Upper lobe of left lung (tissue), 6 donors: ENCODE data around the gene KMT2E. TPM values are rescaled to one million over a fixed set of nuclear protein-coding genes. Genes with fewer than 3 reads are reported as not detected.

Source experiments
- ATAC-seq, 2 donors: fragments of 200-7000 bp; cut with Tn5 transposase; one replicate each; pipeline ENCODE4 v1.9.1; 2022; ENCODE audit warnings: mild to moderate bottlenecking in 2 of 2, moderate library complexity in 2 of 2; ENCODE audit not compliant: low FRiP score in 2 of 2
- DNase-seq, 2 donors: peaks; one replicate each; pipeline ENCODE4 v3.0.0-alpha.2; 2019 to 2020
- H3K27ac ChIP-seq, 4 donors: fragments of 200-600 bp; sonication (generic); one replicate each; pipeline ENCODE4 v1.5.1; 2016 to 2019
- H3K27me3 ChIP-seq, 4 donors: fragments of 200-600 bp; sonication (generic); one replicate each; pipeline ENCODE4 v1.5.1; 2017 to 2019
- H3K36me3 ChIP-seq, 4 donors: fragments of 200-600 bp; sonication (generic); one replicate each; pipeline ENCODE4 v1.5.1; 2016 to 2019
- H3K4me1 ChIP-seq, 4 donors: fragments of 200-600 bp; sonication (generic); one replicate each; pipeline ENCODE4 v1.5.1; 2018 to 2019
- H3K4me3 ChIP-seq, 4 donors: fragments of 200-600 bp; sonication (generic); one replicate each; pipeline ENCODE4 v1.5.1; 2017 to 2019; ENCODE audit warnings: mild to moderate bottlenecking in 2 of 4, moderate library complexity in 1 of 4
- H3K9me3 ChIP-seq, 4 donors: fragments of 200-600 bp; sonication (generic); one replicate each; pipeline ENCODE4 v1.5.1; 2018 to 2019
- EP300 ChIP-seq, 4 donors: sonication (generic); formaldehyde crosslinking; IDR thresholded peaks; one replicate each; pipeline ENCODE4 v1.5.1; 2017; ENCODE audit warnings: antibody characterized with exemption in 4 of 4, control low read depth in 2 of 4
- POLR2A ChIP-seq, 4 donors: fragments of 450-650 bp; IDR thresholded peaks; one replicate each; pipeline ENCODE4 v1.5.1; 2016 to 2017; ENCODE audit warnings: antibody characterized with exemption in 4 of 4, mild to moderate bottlenecking in 2 of 4
- POLR2AphosphoS5 ChIP-seq, 2 donors: sonication (generic); formaldehyde crosslinking; IDR thresholded peaks; one replicate each; pipeline ENCODE4 v1.5.1; 2017; ENCODE audit warnings: antibody characterized with exemption in 2 of 2
- WGBS, 2 donors: methylation state at CpG; one replicate each; pipeline ENCODE4 v1.1.5; 2017 to 2018; 5-methylcytosine and 5-hydroxymethylcytosine counted together
- total RNA-seq, 6 donors: library from RNA; depleted of rRNA in 4 of 6; stranded (reverse); fragments of >200 nt in 4 of 6; gene quantifications; one replicate each; pipeline versions ENCODE4 v1.1.0 to v1.2.1, GENCODE V29; 2016 to 2021
- TF ChIP-seq, protein P1 (sequence below), 6 experiments: fragments of 450-650 bp in 4 of 6; fragments of 200-600 bp in 2 of 6; sonication (generic) in 2 of 6; IDR thresholded peaks; one replicate each; pipeline ENCODE4 v1.5.1; 2016 to 2019; ENCODE audit warnings: antibody characterized with exemption in 6 of 6
- donor health status: DM: no; HTN: no; CAD: no; lungs with moderate emphysema.
- donor health status: DM: no; HTN: yes; CAD: no; lungs with severe emphysema.

Gene KMT2E
- total RNA-seq, 6 donors from 2014 or later = 77.3 to 182 (median 105) TPM

DNA sequence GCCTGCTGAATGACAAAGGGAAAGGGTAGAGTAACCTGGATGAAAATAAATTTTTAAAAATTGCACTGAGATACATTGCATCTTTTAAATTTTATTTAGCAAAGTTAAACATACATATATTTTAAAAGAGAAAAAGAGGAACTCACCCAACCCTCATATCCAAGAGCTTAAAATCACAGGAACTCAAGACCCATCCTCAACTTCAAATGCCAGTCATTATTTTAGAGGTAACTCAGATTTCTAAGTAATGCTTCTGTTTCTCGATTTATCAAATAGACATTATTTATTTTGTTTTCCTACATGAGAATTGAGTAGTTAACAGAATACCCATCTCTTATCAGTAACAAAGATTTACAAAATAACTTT is 32.4 kb upstream of the KMT2E start:
- TF ChIP-seq, protein P1, sequence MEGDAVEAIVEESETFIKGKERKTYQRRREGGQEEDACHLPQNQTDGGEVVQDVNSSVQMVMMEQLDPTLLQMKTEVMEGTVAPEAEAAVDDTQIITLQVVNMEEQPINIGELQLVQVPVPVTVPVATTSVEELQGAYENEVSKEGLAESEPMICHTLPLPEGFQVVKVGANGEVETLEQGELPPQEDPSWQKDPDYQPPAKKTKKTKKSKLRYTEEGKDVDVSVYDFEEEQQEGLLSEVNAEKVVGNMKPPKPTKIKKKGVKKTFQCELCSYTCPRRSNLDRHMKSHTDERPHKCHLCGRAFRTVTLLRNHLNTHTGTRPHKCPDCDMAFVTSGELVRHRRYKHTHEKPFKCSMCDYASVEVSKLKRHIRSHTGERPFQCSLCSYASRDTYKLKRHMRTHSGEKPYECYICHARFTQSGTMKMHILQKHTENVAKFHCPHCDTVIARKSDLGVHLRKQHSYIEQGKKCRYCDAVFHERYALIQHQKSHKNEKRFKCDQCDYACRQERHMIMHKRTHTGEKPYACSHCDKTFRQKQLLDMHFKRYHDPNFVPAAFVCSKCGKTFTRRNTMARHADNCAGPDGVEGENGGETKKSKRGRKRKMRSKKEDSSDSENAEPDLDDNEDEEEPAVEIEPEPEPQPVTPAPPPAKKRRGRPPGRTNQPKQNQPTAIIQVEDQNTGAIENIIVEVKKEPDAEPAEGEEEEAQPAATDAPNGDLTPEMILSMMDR (IDR thresholded peaks at IDR 0.05) = no peak
- TF ChIP-seq POLR2AphosphoS5 (IDR thresholded peaks at IDR 0.05) = no peak
- TF ChIP-seq EP300 (IDR thresholded peaks at IDR 0.05) = no peak
- TF ChIP-seq POLR2A (IDR thresholded peaks at IDR 0.05) = no peak
- DNase-seq (no peak), ATAC-seq (no peak)
- peak overlapping the region in 3 of 4 donors; percentile 97 to 99 (median 97) for H3K27ac ChIP-seq
- H3K4me3 ChIP-seq = no peak overlapping the region
- WGBS, 2 donors = 35 to 64% methylated on average over 1 of the region's 1 CpG
- H3K36me3 ChIP-seq = no peaks in the 10 kb centered on the region
- H3K9me3 ChIP-seq = no peaks in the 10 kb centered on the region
- peaks cover 68 to 81% (median 69%) of the 10 kb centered on the region in 4 donors for H3K4me1 ChIP-seq
- H3K27me3 ChIP-seq = no peaks in the 10 kb centered on the region

DNA sequence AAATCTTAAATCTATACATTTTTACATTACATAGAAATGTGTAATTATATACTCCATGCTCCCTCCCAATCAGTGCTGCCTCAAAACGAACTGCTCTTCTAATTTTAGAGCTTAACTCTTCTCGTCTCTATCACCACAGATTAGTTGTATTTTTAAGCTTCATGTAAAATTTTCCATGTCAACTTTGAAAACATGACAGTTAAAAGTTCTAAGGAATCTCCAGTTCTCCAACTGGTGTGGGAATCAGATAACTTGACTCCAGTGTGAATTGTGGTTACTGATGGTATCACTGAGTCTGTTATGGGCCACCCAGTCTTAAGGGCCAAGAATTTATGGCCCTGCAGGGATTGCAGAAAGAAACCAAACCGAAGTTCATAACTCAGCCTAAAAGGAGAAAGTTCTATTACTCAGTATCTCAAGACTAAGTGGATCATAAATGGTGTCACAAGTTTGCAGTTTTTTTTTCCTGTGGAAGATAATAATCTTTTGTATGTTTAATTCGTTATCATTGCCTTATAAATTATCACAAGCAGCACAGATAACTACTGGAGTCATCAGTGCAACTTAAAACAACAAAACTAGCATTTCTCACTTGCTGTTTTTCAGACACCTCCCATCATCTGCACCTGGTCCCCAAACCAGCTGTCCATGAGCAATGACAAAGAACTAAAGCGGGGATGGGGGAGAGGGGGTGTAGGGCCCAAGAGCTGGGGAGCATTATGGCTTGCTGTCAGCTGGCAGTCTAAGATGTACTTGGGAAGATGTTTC is 31.5 kb upstream of the KMT2E start:
- ATAC-seq = no peak
- H3K4me1 ChIP-seq = peaks cover 63 to 80% (median 64%) of the 10 kb centered on the region in 4 donors
- H3K27ac ChIP-seq = peak overlapping the region; percentile 95 to 99 (median 97)
- H3K4me3 ChIP-seq = peak overlapping the region in 2 of 4 donors; percentile 53 to 54
- H3K27me3 ChIP-seq = no peaks in the 10 kb centered on the region
- no peak for DNase-seq
- no peaks in the 10 kb centered on the region for H3K9me3 ChIP-seq
- 46 to 47% methylated on average over 5 of the region's 5 CpGs for WGBS, 2 donors
- no peaks in the 10 kb centered on the region for H3K36me3 ChIP-seq
- TF ChIP-seq POLR2AphosphoS5 (IDR thresholded peaks at IDR 0.05) = no peak
- TF ChIP-seq, protein P1 (IDR thresholded peaks at IDR 0.05) = no peak
- TF ChIP-seq POLR2A (IDR thresholded peaks at IDR 0.05) = no peak
- TF ChIP-seq EP300 (IDR thresholded peaks at IDR 0.05) = no peak

DNA sequence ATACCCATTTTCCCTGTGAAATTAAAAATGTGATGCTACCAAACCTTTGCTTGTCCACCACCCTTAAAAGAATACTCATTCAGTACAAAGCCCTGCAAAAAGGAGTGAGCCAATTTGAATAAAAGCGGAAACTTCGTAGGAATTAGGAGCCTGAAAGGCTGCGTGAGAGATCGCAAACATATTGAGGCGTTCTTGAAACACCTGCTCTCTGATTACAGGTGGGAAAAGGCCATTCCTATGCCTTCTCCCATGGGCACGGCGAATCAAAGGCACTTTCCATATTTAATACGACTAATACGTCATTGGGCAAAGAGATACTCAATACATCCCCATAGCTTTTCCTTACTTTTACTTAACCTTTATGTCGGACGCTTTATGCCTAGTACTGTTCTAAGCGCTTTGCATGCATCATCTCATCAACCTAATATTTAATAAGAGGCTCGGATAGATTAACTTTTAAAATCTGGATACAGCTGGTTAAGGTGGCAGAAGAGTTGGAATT is 30.9 kb upstream of the KMT2E start:
- Histone ChIP-seq H3K4me3 (peak overlapping the region; percentile 48 to 54 (median 52)), H3K4me1 (peaks cover 59 to 77% (median 61%) of the 10 kb centered on the region in 4 donors), H3K36me3 (no peaks in the 10 kb centered on the region), H3K27me3 (no peaks in the 10 kb centered on the region), H3K27ac (peak overlapping the region; percentile 95 to 99 (median 97)), H3K9me3 (no peaks in the 10 kb centered on the region)
- DNase-seq (no peak), ATAC-seq (no peak)
- TF ChIP-seq POLR2A (IDR thresholded peaks at IDR 0.05) (no peak), EP300 (IDR thresholded peaks at IDR 0.05) (no peak), POLR2AphosphoS5 (IDR thresholded peaks at IDR 0.05) (no peak)
- TF ChIP-seq, protein P1 (IDR thresholded peaks at IDR 0.05) = no peak
- 20 to 26% methylated on average over 13 of the region's 13 CpGs for WGBS, 2 donors

DNA sequence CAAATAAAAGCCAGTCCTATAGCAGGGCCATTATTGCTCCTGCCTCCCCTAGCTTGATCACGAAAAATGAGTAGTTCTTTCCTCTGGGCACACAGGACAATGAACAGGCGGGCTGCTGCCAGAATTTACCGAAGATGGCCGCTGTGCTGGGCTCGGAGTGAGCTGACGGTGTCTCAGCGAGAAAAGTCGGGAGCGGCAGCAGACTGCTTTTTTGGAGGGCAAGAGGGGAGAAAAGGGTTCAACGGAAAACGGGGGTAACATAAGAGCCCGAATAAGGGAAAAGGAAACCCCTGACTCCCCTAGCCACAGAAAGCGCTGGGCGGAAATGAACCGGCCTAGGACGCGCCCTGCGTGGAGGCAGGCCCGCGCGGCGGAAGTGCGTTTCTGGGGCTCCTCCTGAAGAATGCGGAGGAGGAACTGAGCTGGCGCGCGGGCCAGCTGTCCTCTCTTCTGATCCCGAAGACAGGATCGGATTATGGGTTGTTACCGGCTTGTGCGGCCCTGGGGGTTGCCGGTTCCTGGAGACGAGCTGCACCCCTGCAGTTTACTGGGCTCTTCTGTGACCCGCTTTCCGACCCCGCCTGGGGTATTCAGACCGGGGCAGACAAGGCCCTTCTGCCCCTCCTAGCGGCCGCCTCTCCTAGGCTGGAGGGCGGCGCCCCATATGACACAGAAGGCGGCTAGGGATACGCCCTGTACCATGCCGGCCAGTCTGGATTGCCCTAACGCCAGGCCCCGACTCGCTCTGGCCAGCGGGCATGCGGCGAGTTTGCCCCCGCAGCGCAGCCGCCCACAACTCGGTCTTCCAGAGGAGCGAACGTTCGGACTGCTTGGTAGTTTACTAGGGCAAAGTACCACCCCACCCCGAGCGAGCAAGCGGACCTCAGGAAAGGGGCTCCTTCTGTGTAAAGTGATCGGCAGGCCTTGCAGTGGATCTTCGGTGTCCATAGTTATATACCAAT is 30.1 kb upstream of the KMT2E start:
- H3K27ac ChIP-seq = peak overlapping the region; percentile 95 to 99 (median 97)
- no peaks in the 10 kb centered on the region for H3K36me3 ChIP-seq
- ATAC-seq = peak; percentile 97 to 99
- H3K4me3 ChIP-seq = peak overlapping the region; percentile 48 to 54 (median 52)
- peak; percentile 92 to 96 for DNase-seq
- H3K27me3 ChIP-seq = no peaks in the 10 kb centered on the region
- peaks cover 53 to 73% (median 56%) of the 10 kb centered on the region in 4 donors for H3K4me1 ChIP-seq
- peak in 1 of 4 donors; percentile 16 for TF ChIP-seq EP300 (IDR thresholded peaks at IDR 0.05)
- TF ChIP-seq, protein P1 (IDR thresholded peaks at IDR 0.05) = peak; percentile 53 to 84 (median 80)
- peak; percentile 69 to 95 (median 93) for TF ChIP-seq POLR2A (IDR thresholded peaks at IDR 0.05)
- peak; percentile 86 to 91 for TF ChIP-seq POLR2AphosphoS5 (IDR thresholded peaks at IDR 0.05)
- 1 to 2% methylated on average over 43 to 49 of the region's 62 CpGs for WGBS, 2 donors
- H3K9me3 ChIP-seq = no peaks in the 10 kb centered on the region
